ENCODE measurements around the gene MAP4K4. TPM values are rescaled to one million over a fixed set of nuclear protein-coding genes. Genes with fewer than 3 reads are reported as not detected.

Gene MAP4K4
- polyA plus RNA-seq, 1 donor (not counting 4 experiments of a cell fraction or from before 2014, with no cell fraction given) = 84.1 TPM

DNA sequence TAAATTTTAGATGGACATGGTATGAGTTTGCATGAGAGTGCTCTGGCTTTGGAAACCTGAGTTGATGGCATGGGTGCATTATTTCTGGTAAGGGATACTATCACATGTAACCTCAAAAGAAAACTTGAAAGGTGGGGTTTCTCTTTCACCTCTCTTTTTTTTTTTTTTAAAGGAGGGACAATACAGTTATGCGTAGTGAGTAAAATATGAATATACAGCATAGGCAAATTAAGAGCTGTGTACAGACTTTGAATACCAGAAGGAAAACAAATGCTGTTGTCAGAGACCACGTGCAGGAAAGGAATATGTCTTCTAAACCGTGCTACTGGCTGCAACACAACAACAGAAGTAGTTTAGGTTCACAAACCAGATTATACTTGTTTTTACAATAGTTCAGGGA is 82.1 kb downstream of the MAP4K4 start:
- Histone ChIP-seq H3K9ac (ENCODE audit: control insufficient read depth, extremely low read depth, insufficient read depth, low read length) (no peak overlapping the region), H3K36me3 (ENCODE audit: control insufficient read depth in 2 of 2, extremely low read depth in 1 of 2, insufficient read depth in 2 of 2, low read length in 2 of 2) (peaks cover 0 to 3% of the 10 kb centered on the region in 2 experiments), H3K9me3 (ENCODE audit: control insufficient read depth, low read depth, low read length) (no peaks in the 10 kb centered on the region), H4K20me1 (ENCODE audit: control insufficient read depth, extremely low read depth, insufficient read depth, low read length) (peaks cover 9% of the 10 kb centered on the region), H3K9me1 (ENCODE audit: control insufficient read depth, extremely low read depth, insufficient read depth, low read length) (peaks cover 2% of the 10 kb centered on the region), H3K4me2 (ENCODE audit: control insufficient read depth, extremely low read depth, insufficient read depth, low read depth, low read length) (no peak overlapping the region), H3K4me1 (ENCODE audit: control insufficient read depth, extremely low read depth, insufficient read depth, low read length) (peaks cover 6% of the 10 kb centered on the region), H3K27me3 (ENCODE audit: control insufficient read depth, extremely low read depth, insufficient read depth, low read length) (no peaks in the 10 kb centered on the region), H3K27ac (ENCODE audit: control insufficient read depth, insufficient read depth, low read length) (no peak overlapping the region), H3K79me2 (ENCODE audit: control insufficient read depth, insufficient read depth, low read length) (peaks cover 99% of the 10 kb centered on the region), H3K4me3 (ENCODE audit: control insufficient read depth in 2 of 3, extremely low read depth in 1 of 3, insufficient read depth in 2 of 3, low read depth in 1 of 3, low read length in 3 of 3) (no peak overlapping the region), H2AFZ (ENCODE audit: control insufficient read depth, low read length) (no peak overlapping the region)
- no peak for FAIRE-seq
- TF ChIP-seq, protein P1, sequence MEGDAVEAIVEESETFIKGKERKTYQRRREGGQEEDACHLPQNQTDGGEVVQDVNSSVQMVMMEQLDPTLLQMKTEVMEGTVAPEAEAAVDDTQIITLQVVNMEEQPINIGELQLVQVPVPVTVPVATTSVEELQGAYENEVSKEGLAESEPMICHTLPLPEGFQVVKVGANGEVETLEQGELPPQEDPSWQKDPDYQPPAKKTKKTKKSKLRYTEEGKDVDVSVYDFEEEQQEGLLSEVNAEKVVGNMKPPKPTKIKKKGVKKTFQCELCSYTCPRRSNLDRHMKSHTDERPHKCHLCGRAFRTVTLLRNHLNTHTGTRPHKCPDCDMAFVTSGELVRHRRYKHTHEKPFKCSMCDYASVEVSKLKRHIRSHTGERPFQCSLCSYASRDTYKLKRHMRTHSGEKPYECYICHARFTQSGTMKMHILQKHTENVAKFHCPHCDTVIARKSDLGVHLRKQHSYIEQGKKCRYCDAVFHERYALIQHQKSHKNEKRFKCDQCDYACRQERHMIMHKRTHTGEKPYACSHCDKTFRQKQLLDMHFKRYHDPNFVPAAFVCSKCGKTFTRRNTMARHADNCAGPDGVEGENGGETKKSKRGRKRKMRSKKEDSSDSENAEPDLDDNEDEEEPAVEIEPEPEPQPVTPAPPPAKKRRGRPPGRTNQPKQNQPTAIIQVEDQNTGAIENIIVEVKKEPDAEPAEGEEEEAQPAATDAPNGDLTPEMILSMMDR (optimal IDR thresholded peaks at IDR 0.05 in 1 of 3, IDR thresholded peaks at IDR 0.05 in 1 of 3, conservative IDR thresholded peaks at IDR 0.05 in 1 of 3; ENCODE audit: extremely low read depth in 1 of 3, insufficient read depth in 2 of 3, low read length in 3 of 3) = no peak
- TF ChIP-seq EZH2 (IDR thresholded peaks at IDR 0.05; ENCODE audit: low read length) = no peak
- dilution Hi-C loops (cut with MboI; ENCODE audit: extremely low pct_ligation_motif_present, low sequenced_read_pairs) = no loop called here
- no peak for DNase-seq (ENCODE audit: low read depth, low spot score)

DNA sequence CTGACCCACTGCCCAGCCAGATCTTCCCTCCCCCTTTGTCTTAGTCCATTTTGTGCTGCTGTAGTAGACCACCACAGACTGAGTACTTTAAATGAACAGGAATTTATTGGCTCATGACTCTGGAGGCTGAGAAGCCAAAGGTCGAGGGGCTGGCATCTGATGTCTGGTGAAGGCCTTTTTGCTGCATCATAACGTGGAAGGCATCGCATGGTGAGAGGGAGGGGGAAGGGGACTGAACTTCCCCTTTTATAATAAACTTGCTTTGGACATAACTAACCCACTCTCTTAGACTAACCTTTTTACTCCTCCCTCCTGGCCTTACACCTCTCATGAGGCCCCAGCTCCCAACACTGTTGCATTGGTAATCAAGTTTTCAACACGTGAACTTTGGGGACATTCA is 83.8 kb downstream of the MAP4K4 start:
- Histone ChIP-seq H3K4me3 (ENCODE audit: control insufficient read depth in 2 of 3, extremely low read depth in 1 of 3, insufficient read depth in 2 of 3, low read depth in 1 of 3, low read length in 3 of 3) (no peak overlapping the region), H3K27me3 (ENCODE audit: control insufficient read depth, extremely low read depth, insufficient read depth, low read length) (no peaks in the 10 kb centered on the region), H3K9me1 (ENCODE audit: control insufficient read depth, extremely low read depth, insufficient read depth, low read length) (peaks cover 2% of the 10 kb centered on the region), H3K9me3 (ENCODE audit: control insufficient read depth, low read depth, low read length) (no peaks in the 10 kb centered on the region), H3K4me2 (ENCODE audit: control insufficient read depth, extremely low read depth, insufficient read depth, low read depth, low read length) (no peak overlapping the region), H3K9ac (ENCODE audit: control insufficient read depth, extremely low read depth, insufficient read depth, low read length) (no peak overlapping the region), H3K79me2 (ENCODE audit: control insufficient read depth, insufficient read depth, low read length) (peaks cover 97% of the 10 kb centered on the region), H3K4me1 (ENCODE audit: control insufficient read depth, extremely low read depth, insufficient read depth, low read length) (peaks cover 2% of the 10 kb centered on the region), H4K20me1 (ENCODE audit: control insufficient read depth, extremely low read depth, insufficient read depth, low read length) (peaks cover 9% of the 10 kb centered on the region), H3K27ac (ENCODE audit: control insufficient read depth, insufficient read depth, low read length) (no peak overlapping the region), H3K36me3 (ENCODE audit: control insufficient read depth in 2 of 2, extremely low read depth in 1 of 2, insufficient read depth in 2 of 2, low read length in 2 of 2) (peaks cover 0 to 3% of the 10 kb centered on the region in 2 experiments), H2AFZ (ENCODE audit: control insufficient read depth, low read length) (no peak overlapping the region)
- TF ChIP-seq EZH2 (IDR thresholded peaks at IDR 0.05; ENCODE audit: low read length) = no peak
- TF ChIP-seq, protein P1 (optimal IDR thresholded peaks at IDR 0.05 in 1 of 3, IDR thresholded peaks at IDR 0.05 in 1 of 3, conservative IDR thresholded peaks at IDR 0.05 in 1 of 3; ENCODE audit: extremely low read depth in 1 of 3, insufficient read depth in 2 of 3, low read length in 3 of 3) = no peak
- FAIRE-seq (no peak), DNase-seq (ENCODE audit: low read depth, low spot score) (no peak)
- dilution Hi-C loops (cut with MboI; ENCODE audit: extremely low pct_ligation_motif_present, low sequenced_read_pairs) = no loop called here
